GM19455 (cell line): ENCODE results near the gene STC2.

Experiments used
- ATAC-seq: cut with Tn5 transposase; IDR thresholded peaks from one replicate; pipeline ENCODE4 v1.9.1; 2021; ENCODE audit not compliant: unreplicated experiment

The STC2 gene

DNA sequence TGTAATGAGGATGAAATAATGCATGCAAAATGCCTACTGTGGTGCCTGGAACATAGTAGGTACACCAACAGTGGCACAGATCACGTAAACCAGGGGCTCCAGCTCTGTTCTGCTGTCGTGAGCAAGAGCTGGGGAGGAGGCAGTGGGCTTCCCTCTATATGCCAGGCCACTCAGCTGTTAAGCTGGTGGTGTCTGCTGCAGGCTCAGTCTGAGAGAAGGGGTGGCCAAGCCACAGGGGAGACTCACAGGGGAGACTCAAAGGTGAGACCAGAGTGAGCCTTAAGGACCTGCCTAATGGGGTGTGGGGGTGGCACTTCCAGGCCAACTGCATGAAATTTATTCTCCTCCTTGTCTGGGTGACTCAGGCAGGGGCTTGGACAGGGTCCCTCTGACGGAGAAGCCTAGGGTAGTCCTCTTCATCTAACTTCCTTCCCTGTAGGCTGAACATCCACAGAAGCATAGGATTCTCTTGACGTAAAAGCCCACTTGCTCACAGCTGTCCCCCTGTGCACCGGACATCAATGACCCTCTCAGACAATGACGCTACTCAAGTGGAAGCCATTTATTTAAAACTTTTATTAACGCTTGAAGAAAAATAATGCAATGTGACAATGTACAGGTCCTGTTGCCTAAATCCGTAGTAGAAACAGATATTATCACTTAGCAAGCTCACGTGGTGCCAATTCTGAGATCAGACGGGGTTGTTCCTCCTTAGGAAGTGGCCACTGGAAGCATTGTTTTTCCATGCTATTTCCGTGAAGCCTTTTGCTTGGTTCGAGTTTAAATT lies 13.9 kb downstream of the STC2 start:
- no peak for ATAC-seq

DNA sequence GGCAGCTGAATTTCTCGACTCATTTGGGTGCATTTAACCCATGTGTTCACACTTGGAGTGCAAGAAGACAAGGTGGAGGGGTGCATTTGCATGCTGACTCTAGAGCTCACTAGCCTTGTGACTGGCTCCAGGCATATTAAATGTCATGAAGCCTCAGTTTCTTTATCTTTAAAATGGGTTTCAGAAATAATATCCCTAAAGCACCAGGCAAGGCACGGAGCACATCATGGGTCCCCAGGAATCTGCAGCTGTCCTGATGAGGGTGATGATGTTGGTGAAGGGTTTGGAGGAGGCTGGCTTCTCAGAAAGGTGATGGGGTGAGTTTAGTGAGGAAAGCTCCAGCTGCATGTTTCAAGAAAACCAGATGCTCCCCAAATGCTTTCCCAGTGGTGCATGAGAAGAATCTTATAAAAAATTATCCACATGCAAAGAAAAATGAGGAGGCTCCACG lies 14.8 kb downstream of the STC2 start:
- ATAC-seq = no peak

DNA sequence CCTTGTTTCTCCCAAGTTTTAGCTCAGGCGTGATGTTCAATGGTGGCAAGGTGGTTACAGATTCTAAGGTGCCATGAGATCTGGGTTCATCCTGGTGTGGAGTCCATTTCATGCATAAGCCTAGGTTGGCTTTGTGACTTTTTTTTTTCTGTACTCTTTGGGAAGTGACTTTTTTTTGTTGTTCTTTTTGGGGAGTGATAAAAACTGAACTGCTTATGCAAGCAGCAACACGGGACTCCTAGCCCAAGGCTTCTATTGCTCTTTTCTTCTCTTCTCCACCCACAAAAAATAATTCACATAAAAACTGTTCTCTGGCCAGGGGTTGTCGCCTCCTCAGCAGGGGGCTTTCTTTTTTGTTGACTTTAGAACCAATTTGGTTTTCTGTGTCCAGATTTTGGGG lies 15.4 kb downstream of the STC2 start:
- ATAC-seq = no peak

DNA sequence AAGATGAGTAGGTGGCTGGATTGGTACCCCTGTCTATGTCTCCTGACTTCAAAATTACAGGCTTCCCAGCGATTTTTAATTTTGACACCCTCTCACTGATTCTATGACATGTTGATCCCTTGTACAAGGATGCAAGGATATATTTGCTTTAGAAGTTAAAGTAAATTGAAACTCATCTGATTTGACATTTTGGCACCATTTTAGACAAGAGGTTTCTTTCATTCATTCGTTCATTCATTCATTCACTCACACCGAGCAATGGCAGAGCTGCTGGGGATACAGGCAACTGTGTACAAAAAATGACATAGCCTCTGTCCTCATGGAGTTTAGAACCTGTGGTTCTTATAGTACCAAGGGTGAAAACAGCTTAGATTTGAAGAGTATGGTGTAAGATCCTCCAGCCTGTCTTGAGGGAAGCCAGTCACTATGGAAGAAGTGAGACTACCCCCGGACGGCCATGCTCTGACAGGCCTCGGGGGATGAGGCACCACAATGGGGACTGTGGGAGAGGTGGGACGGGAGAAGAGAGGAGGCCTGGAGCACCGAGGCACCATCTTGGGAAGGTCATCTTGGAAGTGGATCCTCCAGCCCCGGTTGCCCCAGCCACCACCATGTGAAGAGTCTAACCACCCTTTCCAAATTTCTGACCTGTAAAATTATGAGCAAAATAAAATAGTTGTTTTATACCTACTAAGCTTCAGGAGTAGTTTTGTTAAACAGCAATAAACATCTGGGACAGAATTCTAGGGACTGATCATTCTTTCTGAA lies 16.2 kb downstream of the STC2 start:
- no peak for ATAC-seq

DNA sequence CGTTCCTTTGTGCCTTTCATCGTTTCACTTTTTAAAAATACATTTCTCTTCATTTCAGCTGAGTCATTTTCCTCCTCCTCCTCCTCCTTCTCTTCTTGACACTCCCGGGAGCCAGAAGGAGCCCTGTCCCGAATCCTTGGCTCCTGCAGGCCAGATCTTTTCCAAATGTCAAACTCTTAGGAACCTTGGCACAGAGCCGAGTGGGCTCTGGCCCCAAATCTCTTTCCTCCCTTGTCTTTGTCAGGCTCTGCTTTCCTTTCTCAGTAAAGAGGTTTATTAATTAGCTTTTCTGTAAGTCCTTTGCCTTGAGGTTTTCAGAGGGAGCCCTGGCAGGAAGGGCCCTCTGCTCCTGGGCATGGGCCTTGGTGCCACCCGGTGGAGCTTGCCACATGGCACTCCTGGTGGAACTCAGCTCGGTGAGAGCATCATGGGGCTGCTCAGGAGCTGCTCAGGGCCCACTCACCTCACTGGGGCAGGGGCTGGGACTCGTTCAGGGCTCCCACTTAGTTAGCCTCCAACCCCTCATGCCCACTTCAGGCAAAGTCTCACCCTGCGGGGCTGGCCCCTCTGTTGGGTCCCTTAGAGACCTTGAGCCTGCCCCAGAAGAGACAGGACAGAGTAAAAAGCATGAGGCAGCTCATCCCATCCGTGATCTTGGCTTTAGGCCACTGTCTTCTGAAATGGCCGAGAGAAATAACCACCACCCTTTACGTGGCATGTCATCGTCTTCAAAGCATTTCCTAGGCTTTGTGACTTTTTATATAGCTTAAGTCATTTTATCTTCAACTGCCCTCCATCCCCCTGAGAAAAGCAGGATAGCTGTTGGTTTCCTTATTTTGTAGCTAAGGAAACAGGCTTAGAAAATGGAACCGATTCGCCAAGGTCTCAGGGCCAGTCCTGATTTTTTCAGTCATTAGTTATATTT lies 17.1 kb downstream of the STC2 start:
- ATAC-seq = no peak

DNA sequence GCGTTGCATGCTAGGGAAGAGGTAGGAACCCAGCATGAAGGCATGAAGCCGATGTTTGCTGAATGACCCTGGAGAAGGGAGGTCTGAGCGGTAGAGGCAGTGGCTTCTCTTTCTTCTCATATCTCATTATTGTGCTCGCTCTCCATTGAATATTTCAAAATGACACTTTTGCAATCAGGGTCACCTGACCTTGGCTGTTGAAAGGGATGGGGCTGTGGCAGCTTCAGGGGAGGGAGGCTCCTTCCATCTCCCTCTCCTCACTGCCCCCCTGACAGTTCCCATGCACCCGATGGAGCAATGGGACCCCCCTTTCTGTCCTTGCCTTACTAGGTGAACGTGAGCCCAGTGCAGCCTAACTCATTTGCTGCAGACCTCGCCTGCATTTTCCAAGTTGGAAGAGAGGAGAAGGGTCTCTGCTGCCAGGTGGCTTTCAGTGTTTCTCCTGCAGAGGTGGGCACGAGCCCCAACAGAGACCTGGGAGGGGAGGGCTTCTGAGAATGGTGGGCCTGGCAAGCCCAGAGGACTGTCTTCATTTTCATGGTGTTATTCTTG lies 17.9 kb downstream of the STC2 start:
- ATAC-seq = no peak

DNA sequence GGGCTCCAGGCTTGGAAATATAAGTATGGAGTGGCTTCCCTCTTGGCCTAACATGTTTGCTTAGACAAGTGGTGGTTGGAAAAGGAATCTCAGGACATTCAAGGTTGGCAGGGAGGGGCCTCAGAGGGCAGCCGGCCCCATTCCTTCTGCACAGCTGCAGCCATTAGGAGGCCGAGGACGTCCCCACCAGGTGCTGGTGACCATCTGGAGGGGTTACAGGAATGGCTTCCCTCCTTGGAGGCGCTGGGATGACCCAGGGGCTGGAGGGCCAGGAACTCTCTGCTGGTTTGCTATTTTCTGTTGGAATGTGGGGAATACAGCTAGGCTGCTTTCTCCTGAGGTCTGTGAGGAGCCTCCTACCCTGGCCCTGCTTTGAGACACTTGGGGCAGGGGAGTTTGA lies 18.5 kb downstream of the STC2 start:
- no peak for ATAC-seq

DNA sequence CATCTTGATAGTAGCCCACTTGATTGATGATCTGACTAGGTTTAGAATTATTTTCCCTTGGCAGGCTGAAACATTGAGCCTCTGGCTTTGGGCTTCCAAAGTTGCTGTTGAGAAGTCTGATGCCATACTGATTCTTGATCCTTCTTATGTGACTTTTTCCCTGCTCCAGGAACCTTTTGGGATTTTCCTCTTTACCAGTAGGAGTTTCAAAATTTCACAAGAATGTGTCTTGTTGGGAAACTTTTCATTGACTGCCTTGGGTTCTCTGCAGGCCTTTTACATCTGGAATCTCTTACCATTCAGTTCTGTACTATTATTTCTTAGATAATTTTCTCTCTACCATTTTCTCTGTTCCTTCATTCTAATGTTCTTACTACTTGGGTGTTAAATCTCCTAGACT lies 20.0 kb downstream of the STC2 start:
- ATAC-seq = no peak

DNA sequence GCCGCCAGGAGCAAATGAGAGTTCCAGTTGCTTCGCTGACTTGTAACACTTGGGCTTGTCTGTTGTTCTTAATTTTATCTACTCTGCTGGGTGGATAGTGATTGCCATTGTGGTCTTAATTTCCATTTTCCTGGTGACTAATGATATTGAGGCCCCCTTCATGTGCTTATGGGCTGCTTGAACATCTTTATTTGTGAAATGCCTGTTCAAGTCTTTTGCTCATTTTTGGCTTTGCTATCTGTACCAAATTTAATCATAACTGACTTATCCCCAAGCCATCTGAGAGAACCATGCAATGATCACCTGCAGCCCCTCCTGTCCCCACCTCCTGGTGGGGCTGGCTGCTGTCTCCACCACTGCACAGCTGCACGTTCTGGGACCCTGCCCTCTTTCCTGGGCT lies 20.5 kb downstream of the STC2 start:
- no peak for ATAC-seq

DNA sequence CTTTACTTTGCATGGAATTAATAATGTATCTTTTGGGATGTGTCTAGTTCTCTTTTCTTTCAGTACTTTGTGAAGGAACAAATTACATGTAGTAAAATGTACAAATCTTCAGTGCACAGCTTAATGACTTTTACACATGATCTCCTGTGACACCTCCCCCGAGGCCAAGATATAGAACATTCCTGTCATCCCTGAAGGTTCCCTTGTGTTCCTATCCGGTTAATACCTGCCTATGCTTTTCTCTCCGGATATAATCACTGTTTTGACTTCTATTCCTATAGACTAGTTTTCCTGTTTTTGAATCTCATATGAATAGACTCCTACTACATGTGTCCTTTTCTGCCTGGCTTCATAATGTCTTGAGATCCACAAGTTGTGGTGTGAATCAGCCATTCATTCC lies 21.5 kb downstream of the STC2 start:
- no peak for ATAC-seq

DNA sequence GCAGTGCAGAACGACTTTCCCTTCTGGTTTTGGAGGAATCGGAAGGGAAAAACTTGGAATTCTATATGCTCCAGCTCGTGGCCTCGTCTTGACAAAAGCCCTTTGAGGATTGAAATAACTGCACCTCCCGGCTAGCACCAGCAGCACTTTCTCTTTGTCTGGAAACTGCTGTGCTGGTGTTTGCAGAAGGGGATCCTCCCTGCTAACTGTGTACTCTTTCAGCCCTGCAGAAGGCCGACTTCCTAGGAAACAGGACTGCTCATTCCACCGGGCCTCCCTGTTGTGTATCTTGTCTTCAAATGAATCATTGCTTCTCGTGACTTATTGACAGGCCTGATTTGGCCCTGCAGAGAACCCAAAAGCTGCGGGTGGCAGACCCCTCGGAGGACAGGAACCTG lies 23.6 kb downstream of the STC2 start:
- no peak for ATAC-seq

DNA sequence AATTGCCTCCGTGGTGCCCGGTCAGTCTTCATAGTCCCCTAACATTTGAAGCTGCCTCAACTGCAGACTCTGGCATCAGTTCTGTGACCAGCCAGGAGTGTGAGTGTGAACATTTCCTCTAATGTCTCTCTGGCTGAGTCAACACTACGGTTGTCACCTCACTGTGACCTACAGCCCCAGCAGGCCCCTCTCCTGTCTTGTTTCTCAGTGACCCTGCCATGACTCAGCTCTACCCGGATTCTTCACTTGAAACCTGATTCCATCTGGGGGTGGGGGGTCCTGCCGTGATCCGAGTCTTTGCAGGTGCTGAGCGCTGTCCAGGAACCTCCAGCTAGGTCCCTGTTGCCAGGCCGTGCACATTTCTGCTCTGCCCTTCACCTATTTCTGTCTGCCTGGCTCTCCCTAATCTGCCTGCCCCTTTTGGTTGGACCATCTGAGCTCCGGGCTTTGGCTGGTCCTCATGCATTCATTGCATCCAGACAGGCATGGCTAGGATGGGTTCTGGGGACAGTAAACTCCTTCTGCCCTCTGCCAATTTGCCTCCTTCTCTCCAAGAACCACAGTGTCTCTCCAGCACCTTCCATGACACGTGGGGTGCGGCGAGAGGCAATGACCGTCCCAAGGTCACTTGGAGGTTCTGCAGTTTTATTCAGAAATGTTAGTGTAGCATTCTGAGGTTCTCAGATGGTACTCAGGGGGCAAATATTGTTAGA lies 24.2 kb downstream of the STC2 start:
- no peak for ATAC-seq

DNA sequence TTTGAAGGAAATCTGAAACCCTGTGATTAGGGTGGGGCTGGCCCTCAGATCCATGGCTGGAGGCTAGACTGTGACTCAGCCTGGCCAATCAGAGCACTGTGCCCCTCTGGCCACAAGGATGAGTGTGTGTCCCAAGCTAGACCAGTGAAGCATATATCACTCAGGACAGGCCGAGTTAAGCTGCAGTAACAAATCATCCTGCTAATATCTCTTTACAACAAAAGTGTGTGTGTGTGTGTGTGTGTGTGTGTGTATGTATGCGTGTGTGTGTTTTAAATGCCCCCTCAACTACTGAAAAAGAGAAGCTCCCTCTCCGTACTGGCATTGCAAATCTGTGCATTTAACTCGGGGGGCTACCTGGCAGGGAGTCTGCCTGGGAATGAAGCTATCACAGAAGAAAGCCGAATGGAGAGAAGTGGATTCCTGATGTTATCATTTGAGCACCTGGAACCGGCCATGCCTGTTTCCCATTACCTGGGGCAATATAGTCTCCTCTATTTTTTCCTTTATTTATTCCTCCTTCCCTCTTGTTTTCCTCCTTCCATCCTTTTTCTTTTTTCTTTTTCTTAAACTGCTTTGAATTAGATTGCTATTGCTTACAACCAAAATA lies 25.6 kb downstream of the STC2 start:
- no peak for ATAC-seq

DNA sequence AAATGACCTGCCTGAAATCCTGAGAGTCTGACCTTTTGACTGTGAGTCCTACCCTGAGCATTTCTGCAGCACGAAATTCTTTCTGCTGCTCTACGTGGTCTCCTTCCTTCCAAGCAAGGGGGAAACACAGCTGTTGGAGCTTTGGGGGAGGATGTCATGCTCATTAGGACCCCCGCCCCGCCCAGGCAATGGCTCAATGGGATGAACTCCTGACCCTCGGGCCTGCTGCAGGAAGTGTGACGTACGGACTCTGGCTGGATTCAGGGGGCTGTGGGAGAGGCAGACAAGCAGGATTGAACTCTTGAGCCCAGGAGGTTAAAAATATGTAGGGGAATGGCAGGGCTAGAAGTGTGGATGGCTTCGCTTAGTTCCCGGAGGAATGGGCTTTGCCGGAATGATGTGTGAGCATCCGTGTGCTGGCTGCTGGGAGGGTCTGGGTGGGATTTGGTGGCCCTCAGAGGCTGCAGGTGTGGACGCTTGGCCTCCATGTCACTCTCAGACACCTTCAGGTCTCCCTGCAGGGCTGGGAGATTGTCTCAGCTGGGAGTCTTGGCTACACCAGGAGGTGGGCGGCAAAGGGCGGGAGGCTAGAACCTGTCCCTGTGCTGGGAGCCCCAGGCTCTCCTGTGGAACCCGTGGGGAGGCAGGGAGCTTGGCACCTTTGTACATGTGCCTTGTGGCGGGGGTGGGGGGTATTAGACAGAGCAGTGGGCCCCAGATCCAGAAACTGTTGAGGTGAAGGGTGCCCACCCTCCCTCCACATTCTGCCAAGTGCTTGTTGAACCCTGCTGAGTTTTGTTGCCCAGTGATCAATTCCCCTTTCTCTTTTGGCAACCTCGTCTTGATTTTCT lies 26.3 kb downstream of the STC2 start:
- ATAC-seq = no peak

DNA sequence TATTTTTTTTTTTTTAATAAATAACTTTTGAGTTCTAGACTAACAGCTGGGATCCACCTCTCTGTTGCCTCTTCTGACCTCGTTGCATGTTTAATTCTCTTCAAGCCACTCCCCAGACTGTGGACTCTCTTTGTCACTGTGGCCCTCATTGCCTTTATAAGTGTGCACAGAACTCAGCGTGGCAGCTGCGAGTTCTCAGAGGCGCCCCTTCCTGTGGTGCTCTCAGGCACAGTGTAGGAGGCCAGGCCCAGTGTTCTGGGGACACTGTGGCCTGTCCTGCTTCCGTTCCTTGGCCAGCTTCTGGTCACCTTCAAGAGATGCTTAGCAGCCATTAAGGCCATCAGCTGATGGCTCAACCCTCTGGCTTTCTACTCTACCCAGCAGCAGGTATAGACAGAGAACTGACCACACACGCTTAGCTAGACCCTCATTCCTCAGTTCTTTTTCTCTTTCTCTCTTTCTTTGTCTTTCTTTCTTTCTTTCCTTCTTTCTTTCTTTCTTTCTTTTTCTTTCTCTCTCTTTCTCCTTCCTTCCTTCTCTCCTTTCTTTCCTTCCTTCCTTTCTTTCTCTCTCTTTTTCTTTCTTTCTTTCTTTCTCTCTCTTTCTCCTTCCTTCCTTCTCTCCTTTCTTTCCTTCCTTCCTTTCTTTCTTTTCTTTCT lies 27.7 kb downstream of the STC2 start:
- ATAC-seq = no peak

DNA sequence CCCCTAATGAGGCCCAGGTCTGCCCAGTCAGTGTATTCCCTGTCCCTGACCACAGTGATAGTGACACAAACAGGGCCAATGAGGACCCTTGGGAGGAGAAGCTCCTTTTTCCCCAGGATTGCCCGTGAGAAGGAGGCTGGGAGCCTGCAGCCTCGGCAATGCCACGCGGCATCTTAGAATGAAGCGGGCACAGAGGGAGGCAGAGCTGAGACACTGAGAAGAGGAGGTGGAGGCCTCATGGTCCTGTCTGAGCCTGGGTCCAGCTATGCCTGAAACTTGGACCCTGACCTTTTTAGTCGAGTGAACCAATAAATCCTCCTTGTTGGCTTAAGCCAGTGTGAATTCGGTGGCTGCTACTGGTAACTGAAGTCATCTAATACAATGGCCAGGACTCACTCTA lies 28.4 kb downstream of the STC2 start:
- ATAC-seq = no peak

DNA sequence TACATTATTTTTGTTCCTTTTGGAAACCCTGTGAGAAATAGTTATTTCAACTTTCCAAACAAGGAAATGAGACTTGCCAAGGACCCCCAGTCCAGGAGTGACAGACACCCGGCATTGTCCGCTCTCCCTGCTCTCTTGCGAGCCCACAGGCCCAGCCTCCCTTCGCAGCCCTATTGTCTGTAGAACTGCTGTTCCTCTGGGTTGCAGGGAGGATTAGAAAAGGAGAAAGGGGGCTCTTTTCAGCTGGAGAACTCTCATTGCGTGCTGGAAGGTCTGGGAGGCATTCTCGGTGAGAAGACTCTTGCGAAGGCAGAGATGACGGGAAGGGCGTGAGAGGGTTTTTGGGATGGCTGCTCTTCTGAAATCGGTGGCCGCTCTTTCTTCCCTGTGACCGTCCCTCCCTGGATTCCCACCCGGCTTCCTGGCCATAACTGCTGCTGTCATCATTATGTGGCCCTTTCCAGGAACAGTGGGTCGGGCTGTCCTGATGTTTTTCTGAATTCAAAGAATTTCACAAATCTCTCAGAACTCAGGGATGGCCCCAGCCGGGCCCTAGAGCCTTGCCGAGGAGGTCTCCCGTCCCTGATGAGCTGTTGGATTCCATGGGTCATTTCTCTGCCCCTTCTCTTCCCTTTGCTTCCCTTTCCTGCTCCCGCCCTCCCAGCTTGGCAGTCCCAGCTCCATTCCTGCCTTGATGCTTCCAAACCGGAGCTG lies 29.8 kb downstream of the STC2 start:
- ATAC-seq = no peak

DNA sequence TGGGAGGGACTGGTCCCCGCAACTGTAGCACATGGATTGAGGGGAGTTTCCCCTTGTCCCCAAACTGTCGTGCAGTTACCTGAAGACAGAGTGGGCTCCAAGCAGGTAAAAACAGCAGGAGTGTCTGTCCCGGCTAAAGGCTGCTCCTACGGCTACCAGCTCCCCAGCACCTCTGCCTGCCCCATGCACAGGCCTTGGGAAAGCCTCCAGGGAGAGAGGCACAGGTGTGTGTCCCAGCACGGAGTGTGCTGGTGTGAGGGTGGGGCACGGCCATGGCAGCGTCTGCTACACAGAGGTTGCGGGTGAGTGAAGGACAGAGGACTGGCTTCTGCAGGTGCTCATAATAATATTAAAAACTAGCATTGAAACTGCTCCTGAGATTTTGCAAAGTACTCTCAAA lies 30.4 kb downstream of the STC2 start:
- no peak for ATAC-seq
